ENCODE data around the gene IL3.

IL3 gene

DNA sequence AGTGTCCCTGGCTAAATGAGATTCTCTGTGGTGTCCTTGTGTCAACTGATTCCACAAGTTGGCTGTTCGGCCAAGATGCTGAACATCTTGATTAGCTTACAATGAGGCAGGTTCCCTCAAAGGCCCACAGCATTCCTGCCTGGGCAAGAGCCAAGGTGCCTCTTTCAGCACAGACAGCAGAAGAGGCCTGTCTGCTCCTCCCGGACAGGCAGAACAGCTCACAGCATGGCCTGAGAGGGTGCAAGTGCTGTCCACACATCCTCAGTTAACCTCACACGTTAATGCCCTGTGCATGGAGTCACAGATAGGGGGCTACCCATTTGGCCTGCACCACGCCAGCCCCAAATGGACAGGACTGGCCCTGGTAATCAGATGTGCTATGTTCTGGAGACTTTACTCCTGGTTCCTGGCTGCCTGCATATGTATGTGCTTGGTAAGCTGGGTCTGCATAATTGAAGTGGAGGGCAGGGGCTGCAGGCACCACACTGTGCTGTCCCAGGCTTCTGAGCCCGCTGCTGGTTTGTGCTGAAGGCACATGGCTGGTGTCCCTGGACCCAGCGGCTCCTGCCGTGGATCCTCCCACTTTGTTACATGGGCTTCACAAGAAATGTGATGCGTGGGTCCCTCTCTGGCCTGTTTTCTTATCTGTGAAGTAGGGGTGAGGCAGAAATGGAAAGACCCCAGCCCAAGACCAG, 22.0 kb downstream of the IL3 start:
- no peak overlapping the region for H3K4me2 ChIP-seq (ENCODE audit: low read length)
- H3K9me2 ChIP-seq (replicated peaks; ENCODE audit: control insufficient read depth, low read length), result no peaks in the 10 kb centered on the region
- H3K4me3 ChIP-seq (ENCODE audit: low read length), result no peak overlapping the region
- H3K79me2 ChIP-seq (ENCODE audit: control insufficient read depth, low read length), result no peaks in the 10 kb centered on the region
- TF ChIP-seq, protein P1, sequence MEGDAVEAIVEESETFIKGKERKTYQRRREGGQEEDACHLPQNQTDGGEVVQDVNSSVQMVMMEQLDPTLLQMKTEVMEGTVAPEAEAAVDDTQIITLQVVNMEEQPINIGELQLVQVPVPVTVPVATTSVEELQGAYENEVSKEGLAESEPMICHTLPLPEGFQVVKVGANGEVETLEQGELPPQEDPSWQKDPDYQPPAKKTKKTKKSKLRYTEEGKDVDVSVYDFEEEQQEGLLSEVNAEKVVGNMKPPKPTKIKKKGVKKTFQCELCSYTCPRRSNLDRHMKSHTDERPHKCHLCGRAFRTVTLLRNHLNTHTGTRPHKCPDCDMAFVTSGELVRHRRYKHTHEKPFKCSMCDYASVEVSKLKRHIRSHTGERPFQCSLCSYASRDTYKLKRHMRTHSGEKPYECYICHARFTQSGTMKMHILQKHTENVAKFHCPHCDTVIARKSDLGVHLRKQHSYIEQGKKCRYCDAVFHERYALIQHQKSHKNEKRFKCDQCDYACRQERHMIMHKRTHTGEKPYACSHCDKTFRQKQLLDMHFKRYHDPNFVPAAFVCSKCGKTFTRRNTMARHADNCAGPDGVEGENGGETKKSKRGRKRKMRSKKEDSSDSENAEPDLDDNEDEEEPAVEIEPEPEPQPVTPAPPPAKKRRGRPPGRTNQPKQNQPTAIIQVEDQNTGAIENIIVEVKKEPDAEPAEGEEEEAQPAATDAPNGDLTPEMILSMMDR (IDR thresholded peaks at IDR 0.05; ENCODE audit: low read depth, low read length, poor library complexity, severe bottlenecking), result no peak
- TF ChIP-seq EZH2phosphoT487 (IDR thresholded peaks at IDR 0.05; ENCODE audit: borderline replicate concordance, low read length), result no peak
- H3K27me3 ChIP-seq (ENCODE audit: control insufficient read depth, low read length), result no peaks in the 10 kb centered on the region
- H3K4me1 ChIP-seq (ENCODE audit: control insufficient read depth, low read length), result no peaks in the 10 kb centered on the region
- H3K27ac ChIP-seq (ENCODE audit: low read depth, low read length), result no peak overlapping the region
- H3K36me3 ChIP-seq (ENCODE audit: control insufficient read depth, low read length), result no peaks in the 10 kb centered on the region
- no peaks in the 10 kb centered on the region for H3K9me3 ChIP-seq (ENCODE audit: control insufficient read depth, insufficient read depth, low read length)
- no peaks in the 10 kb centered on the region for H4K20me1 ChIP-seq (ENCODE audit: control insufficient read depth, insufficient read depth, low read depth, low read length)
- no peaks in the 10 kb centered on the region for H3F3A ChIP-seq (ENCODE audit: control insufficient read depth, insufficient read depth)

DNA sequence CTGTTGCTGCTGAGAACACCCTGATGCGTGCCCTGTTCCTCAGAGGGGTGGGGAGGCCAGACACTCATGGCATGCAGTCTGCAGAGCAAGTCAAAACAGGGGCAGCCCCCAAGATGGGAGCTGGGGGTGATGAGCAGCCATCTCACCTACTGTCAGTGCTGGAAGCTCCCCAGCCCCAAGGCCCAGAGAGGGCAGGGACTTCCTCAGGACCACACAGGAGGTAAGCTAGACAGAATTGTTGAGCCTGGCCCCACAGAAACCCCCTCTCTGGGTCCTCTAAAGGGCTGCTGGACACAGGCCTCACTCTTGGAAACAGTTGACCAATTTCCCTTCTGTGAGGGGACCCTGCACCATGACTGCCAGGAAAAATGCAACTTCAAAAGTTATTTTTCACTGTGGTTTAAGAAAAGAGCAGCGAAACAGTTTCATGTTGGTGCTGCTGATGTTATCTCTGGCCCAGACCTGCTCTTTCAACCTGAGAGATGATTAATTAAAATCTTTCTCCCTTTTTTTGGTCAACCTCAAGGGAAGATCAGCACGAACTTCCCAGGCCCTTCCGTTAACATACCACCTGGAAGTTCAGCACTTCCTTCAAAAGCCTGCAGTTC, 22.7 kb downstream of the IL3 start:
- TF ChIP-seq, protein P1 (IDR thresholded peaks at IDR 0.05; ENCODE audit: low read depth, low read length, poor library complexity, severe bottlenecking), result no peak
- no peak for TF ChIP-seq EZH2phosphoT487 (IDR thresholded peaks at IDR 0.05; ENCODE audit: borderline replicate concordance, low read length)
- Histone ChIP-seq H3F3A (ENCODE audit: control insufficient read depth, insufficient read depth) (no peaks in the 10 kb centered on the region), H4K20me1 (ENCODE audit: control insufficient read depth, insufficient read depth, low read depth, low read length) (no peaks in the 10 kb centered on the region), H3K79me2 (ENCODE audit: control insufficient read depth, low read length) (no peaks in the 10 kb centered on the region), H3K36me3 (ENCODE audit: control insufficient read depth, low read length) (no peaks in the 10 kb centered on the region), H3K27me3 (ENCODE audit: control insufficient read depth, low read length) (no peaks in the 10 kb centered on the region), H3K4me2 (ENCODE audit: low read length) (no peak overlapping the region), H3K9me2 (replicated peaks; ENCODE audit: control insufficient read depth, low read length) (no peaks in the 10 kb centered on the region), H3K4me3 (ENCODE audit: low read length) (no peak overlapping the region), H3K4me1 (ENCODE audit: control insufficient read depth, low read length) (no peaks in the 10 kb centered on the region), H3K9me3 (ENCODE audit: control insufficient read depth, insufficient read depth, low read length) (no peaks in the 10 kb centered on the region), H3K27ac (ENCODE audit: low read depth, low read length) (no peak overlapping the region)

DNA sequence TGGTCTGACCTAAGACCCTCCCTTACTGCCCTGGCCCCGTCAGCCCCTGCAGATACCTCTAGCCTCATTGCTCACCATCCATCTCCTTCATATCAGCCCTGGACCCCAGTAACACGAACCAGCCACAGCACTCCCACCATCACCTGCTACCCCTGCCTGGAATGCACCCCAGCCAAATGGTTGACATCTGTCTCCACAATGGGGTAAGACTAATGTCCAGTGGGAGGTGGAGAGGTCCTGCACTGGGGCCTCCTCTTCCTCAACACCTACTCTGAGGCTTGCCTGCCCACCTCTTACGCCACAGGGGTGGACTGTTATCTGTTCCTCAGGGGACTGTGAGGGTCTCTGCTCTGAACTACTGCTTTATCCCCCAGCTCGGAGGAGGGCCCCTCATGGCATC, 25.2 kb downstream of the IL3 start:
- no peaks in the 10 kb centered on the region for H3K9me3 ChIP-seq (ENCODE audit: control insufficient read depth, insufficient read depth, low read length)
- no peak overlapping the region for H3K27ac ChIP-seq (ENCODE audit: low read depth, low read length)

More for the DNA sequence above, 25.2 kb downstream of the IL3 start:
- H4K20me1 ChIP-seq (ENCODE audit: control insufficient read depth, insufficient read depth, low read depth, low read length), result no peaks in the 10 kb centered on the region
- no peak overlapping the region for H3K4me2 ChIP-seq (ENCODE audit: low read length)
- TF ChIP-seq EZH2phosphoT487 (IDR thresholded peaks at IDR 0.05; ENCODE audit: borderline replicate concordance, low read length), result no peak
- TF ChIP-seq, protein P1 (IDR thresholded peaks at IDR 0.05; ENCODE audit: low read depth, low read length, poor library complexity, severe bottlenecking), result no peak
- no peaks in the 10 kb centered on the region for H3K9me2 ChIP-seq (replicated peaks; ENCODE audit: control insufficient read depth, low read length)
- no peaks in the 10 kb centered on the region for H3F3A ChIP-seq (ENCODE audit: control insufficient read depth, insufficient read depth)
- H3K79me2 ChIP-seq (ENCODE audit: control insufficient read depth, low read length), result no peaks in the 10 kb centered on the region
- H3K4me1 ChIP-seq (ENCODE audit: control insufficient read depth, low read length), result no peaks in the 10 kb centered on the region
- H3K36me3 ChIP-seq (ENCODE audit: control insufficient read depth, low read length), result no peaks in the 10 kb centered on the region
- no peaks in the 10 kb centered on the region for H3K27me3 ChIP-seq (ENCODE audit: control insufficient read depth, low read length)
- H3K4me3 ChIP-seq (ENCODE audit: low read length), result no peak overlapping the region
